H9 (cell line): ENCODE data around the gene SLC29A2. TPM values are rescaled to one million over a fixed set of nuclear protein-coding genes. Genes with fewer than 3 reads are reported as not detected.

Experiments used
- DNase-seq: peaks from one replicate; pipeline ENCODE4 v3.0.0-alpha.2; 2017
- H2AFZ ChIP-seq: one replicate; pipeline ENCODE4 v1.6.1; 2013; ENCODE audit warnings: mild to moderate bottlenecking, low read length, control low read depth, moderate library complexity
- H2AK5ac ChIP-seq: 2 replicates; pipeline ENCODE4 v1.6.1; 2013; ENCODE audit warnings: low read length, control low read depth, mixed read lengths; ENCODE audit not compliant: insufficient read length
- H2BK120ac ChIP-seq: one replicate; pipeline ENCODE4 v1.6.1; 2013; ENCODE audit warnings: low read depth, mild to moderate bottlenecking, low read length, control low read depth, inconsistent platforms; ENCODE audit not compliant: poor library complexity, severe bottlenecking
- H2BK12ac ChIP-seq: 2 replicates; pipeline ENCODE4 v1.6.1; 2013; ENCODE audit warnings: low read length, control low read depth, mixed read lengths, low read depth; ENCODE audit not compliant: insufficient read length
- H2BK15ac ChIP-seq: 2 replicates; pipeline ENCODE4 v1.6.1; 2013; ENCODE audit warnings: low read depth, low read length, control low read depth
- H2BK20ac ChIP-seq: one replicate; pipeline ENCODE4 v1.6.1; 2013; ENCODE audit warnings: low read depth, mild to moderate bottlenecking, low read length, control low read depth, inconsistent platforms; ENCODE audit not compliant: poor library complexity, severe bottlenecking
- H2BK5ac ChIP-seq: 2 replicates; pipeline ENCODE4 v1.6.1; 2013; ENCODE audit warnings: low read length, control low read depth, mixed read lengths; ENCODE audit not compliant: insufficient read length
- H3K14ac ChIP-seq: 2 replicates; pipeline ENCODE4 v1.6.1; 2013; ENCODE audit warnings: low read length, control low read depth; ENCODE audit not compliant: insufficient read depth
- H3K18ac ChIP-seq: 2 replicates; pipeline ENCODE4 v1.6.1; 2013; ENCODE audit warnings: low read depth, mild to moderate bottlenecking, mixed read lengths, low read length, control low read depth; ENCODE audit not compliant: insufficient read length
- H3K23ac ChIP-seq: 2 replicates; pipeline ENCODE4 v1.6.1; 2013; ENCODE audit warnings: low read length, control low read depth, mixed read lengths, low read depth; ENCODE audit not compliant: insufficient read length
- H3K23me2 ChIP-seq: 2 replicates; pipeline ENCODE4 v1.6.1; 2013; ENCODE audit warnings: low read depth, mild to moderate bottlenecking, mixed read lengths, low read length, control low read depth; ENCODE audit not compliant: insufficient read length, poor library complexity, severe bottlenecking
- H3K27ac ChIP-seq: 2 replicates; pipeline ENCODE4 v1.5.1; 2013; ENCODE audit warnings: low read length, control low read depth, mixed read lengths, low read depth; ENCODE audit not compliant: insufficient read length
- H3K27me3 ChIP-seq: 2 replicates; pipeline ENCODE4 v1.6.1; 2013; ENCODE audit warnings: low read length, control low read depth, inconsistent platforms; ENCODE audit not compliant: insufficient read depth
- H3K4ac ChIP-seq: 2 replicates; pipeline ENCODE4 v1.6.1; 2013; ENCODE audit warnings: low read depth, mild to moderate bottlenecking, control low read depth, inconsistent platforms, low read length, moderate library complexity
- H3K4me1 ChIP-seq: 2 replicates; pipeline ENCODE4 v1.6.1; 2013; ENCODE audit warnings: low read length, control low read depth, inconsistent platforms; ENCODE audit not compliant: insufficient read depth
- H3K4me2 ChIP-seq: 2 replicates; pipeline ENCODE4 v1.6.1; 2013; ENCODE audit warnings: low read length, control low read depth, mixed read lengths; ENCODE audit not compliant: insufficient read length, insufficient read depth
- H3K56ac ChIP-seq: 2 replicates; pipeline ENCODE4 v1.6.1; 2013; ENCODE audit warnings: low read depth, mild to moderate bottlenecking, mixed read lengths, low read length, control low read depth; ENCODE audit not compliant: insufficient read length
- H3K79me1 ChIP-seq: 2 replicates; pipeline ENCODE4 v1.6.1; 2013; ENCODE audit warnings: low read depth, mild to moderate bottlenecking, moderate library complexity, low read length, control low read depth, inconsistent platforms; ENCODE audit not compliant: insufficient read depth, poor library complexity, severe bottlenecking
- H3K79me2 ChIP-seq: 2 replicates; pipeline ENCODE4 v1.6.1; 2013; ENCODE audit warnings: low read length, control low read depth, inconsistent platforms; ENCODE audit not compliant: insufficient read depth
- H3K9ac ChIP-seq: 2 replicates; pipeline ENCODE4 v1.6.1; 2013; ENCODE audit warnings: low read length, control low read depth, mixed read lengths; ENCODE audit not compliant: insufficient read length; ENCODE audit errors: extremely low read depth
- H3K9me3 ChIP-seq: one replicate; pipeline ENCODE4 v1.6.1; 2013; ENCODE audit warnings: low read depth, low read length, inconsistent platforms; ENCODE audit not compliant: control insufficient read depth
- H3T11ph ChIP-seq: one replicate; pipeline ENCODE4 v1.6.1; 2013; ENCODE audit warnings: mild to moderate bottlenecking, low read length, control low read depth, inconsistent platforms
- H4K20me1 ChIP-seq: one replicate; pipeline ENCODE4 v1.6.1; 2013; ENCODE audit not compliant: control insufficient read depth, insufficient read length, insufficient read depth
- H4K5ac ChIP-seq: 2 replicates; pipeline ENCODE4 v1.6.1; 2013; ENCODE audit warnings: low read depth, mild to moderate bottlenecking, mixed read lengths, low read length, control low read depth; ENCODE audit not compliant: insufficient read length
- H4K8ac ChIP-seq: replicated peaks from 2 replicates; pipeline ENCODE4 v1.6.1; 2013; ENCODE audit warnings: low read length, control low read depth, mixed read lengths, low read depth; ENCODE audit not compliant: insufficient read length
- H4K91ac ChIP-seq: 2 replicates; pipeline ENCODE4 v1.6.1; 2013; ENCODE audit warnings: low read depth, mild to moderate bottlenecking, moderate library complexity, mixed read lengths, low read length, control low read depth; ENCODE audit not compliant: insufficient read length
- H3K27ac Mint-ChIP-seq, 3 experiments: 2 replicates in 2 of 3; 3 replicates in 1 of 3; pipeline ENCODE4 v1.8.0; 2020 to 2021; ENCODE audit warnings: mixed read lengths in 3 of 3, mild to moderate bottlenecking in 1 of 3, moderate library complexity in 1 of 3
- H3K27me3 Mint-ChIP-seq: 2 replicates; pipeline ENCODE4 v1.8.0; 2021; ENCODE audit warnings: low read depth, mild to moderate bottlenecking, moderate library complexity, mixed read lengths
- H3K36me3 Mint-ChIP-seq, 3 experiments: 2 replicates in 2 of 3; 3 replicates in 1 of 3; pipeline ENCODE4 v1.8.0; 2020 to 2021; ENCODE audit warnings: low read depth in 3 of 3, mixed read lengths in 3 of 3; ENCODE audit not compliant: insufficient read depth in 1 of 3
- H3K4me1 Mint-ChIP-seq, 2 experiments: 2 replicates each; pipeline ENCODE4 v1.8.0; 2020; ENCODE audit warnings: mixed read lengths in 2 of 2
- H3K4me3 Mint-ChIP-seq, 2 experiments: 2 replicates in 1 of 2; 3 replicates in 1 of 2; pipeline ENCODE4 v1.8.0; 2020 to 2021; ENCODE audit warnings: mild to moderate bottlenecking in 2 of 2, mixed read lengths in 2 of 2, moderate library complexity in 1 of 2
- H3K9me3 Mint-ChIP-seq, 2 experiments: 2 replicates in 1 of 2; 3 replicates in 1 of 2; pipeline ENCODE4 v1.8.0; 2020; ENCODE audit warnings: mild to moderate bottlenecking in 2 of 2, mixed read lengths in 2 of 2, moderate library complexity in 1 of 2
- CTCF ChIP-seq: fragments of 200-600 bp; sonication (generic); conservative IDR thresholded peaks from 3 replicates; pipeline ENCODE4 v1.8.0; 2021; ENCODE audit warnings: antibody characterized with exemption, mild to moderate bottlenecking
- WGBS: extraction: QIAGEN DNeasy Blood & Tissue Kit; methylation state at CpG from one replicate; pipeline ENCODE4 v1.1.7; 2013; ENCODE audit warnings: missing lambda C conversion rate, low lambda C conversion rate, mixed read lengths; ENCODE audit not compliant: insufficient read length; ENCODE audit errors: extremely low coverage; 5-methylcytosine and 5-hydroxymethylcytosine counted together
- total RNA-seq: library from RNA; stranded (reverse); gene quantifications from 2 replicates; pipeline ENCODE4 v1.2.1, GENCODE V29; 2021

Gene SLC29A2
- total RNA-seq, 1 experiment from 2014 or later: 29.8 TPM

- Mint-ChIP-seq H3K27me3 (peaks cover 29% of the 10 kb centered on the region), H3K4me3 (peak overlapping the region; percentile 42 to 69; a peak in 4 of 5 replicates), H3K36me3 (peaks cover 8 to 18% (median 16%) of the 10 kb centered on the region in 3 experiments), H3K27ac (peak overlapping the region; percentile 47 to 83 (median 70); a peak in 4 of 7 replicates), H3K4me1 (peaks cover 23 to 29% of the 10 kb centered on the region in 2 experiments), H3K9me3 (peaks cover 14 to 20% of the 10 kb centered on the region in 2 experiments)
- no peak overlapping the region for H3T11ph ChIP-seq
- H3K9ac ChIP-seq: no peak overlapping the region
- no peaks in the 10 kb centered on the region for H3K79me1 ChIP-seq
- H2AFZ ChIP-seq: no peak overlapping the region
- peak overlapping the region; percentile 69 for H3K18ac ChIP-seq
- H4K20me1 ChIP-seq: no peaks in the 10 kb centered on the region
- no peak overlapping the region for H3K4ac ChIP-seq
- no peak overlapping the region for H4K5ac ChIP-seq
- peaks cover 4% of the 10 kb centered on the region for H3K23me2 ChIP-seq
- no peak overlapping the region for H2BK12ac ChIP-seq
- no peaks in the 10 kb centered on the region for H3K79me2 ChIP-seq
- H3K9me3 ChIP-seq: no peaks in the 10 kb centered on the region
- no peak overlapping the region for H3K23ac ChIP-seq
- H3K4me2 ChIP-seq: peak overlapping the region; percentile 7
- H3K14ac ChIP-seq: no peak overlapping the region
- TF ChIP-seq CTCF: no peak
- no peak overlapping the region for H2BK15ac ChIP-seq
- DNase-seq: no peak
- H4K8ac ChIP-seq: no peak overlapping the region
- no peaks in the 10 kb centered on the region for H3K27me3 ChIP-seq
- no peak overlapping the region for H2AK5ac ChIP-seq
- no CpG with 5 or more reads among the region's 14 CpGs for WGBS
- H3K4me1 ChIP-seq: peaks cover 2% of the 10 kb centered on the region; the same call in 1 of the 2 replicates
- no peak overlapping the region for H3K27ac ChIP-seq
- no peak overlapping the region for H4K91ac ChIP-seq
- no peak overlapping the region for H2BK20ac ChIP-seq
- H3K56ac ChIP-seq: no peak overlapping the region
- H2BK120ac ChIP-seq: no peak overlapping the region
- H2BK5ac ChIP-seq: no peak overlapping the region
These were observed 54.2 kb downstream of the SLC29A2 start for GRCh38 chr11:66317322-66317722.
